Stomach (tissue), 4 donors: ENCODE data around the gene GLRX.

Source experiments
- EP300 ChIP-seq: sonication (generic); formaldehyde crosslinking; IDR thresholded peaks from one replicate; pipeline ENCODE4 v1.6.1; 2017; ENCODE audit warnings: antibody characterized with exemption
- POLR2A ChIP-seq, 4 donors: fragments of 450-650 bp; IDR thresholded peaks; one replicate each; pipeline ENCODE4 v1.6.1; 2016; ENCODE audit warnings: antibody characterized with exemption in 4 of 4, control low read depth in 2 of 4, mild to moderate bottlenecking in 1 of 4, moderate library complexity in 1 of 4
- POLR2AphosphoS5 ChIP-seq, 3 donors: sonication (generic); formaldehyde crosslinking; IDR thresholded peaks; one replicate each; pipeline ENCODE4 v1.6.1; 2016; ENCODE audit warnings: antibody characterized with exemption in 3 of 3
- TF ChIP-seq, protein P1 (sequence below), 7 experiments: fragments of 450-650 bp in 4 of 7; fragments of 200-600 bp in 3 of 7; sonication (generic) in 3 of 7; IDR thresholded peaks; one replicate each; pipeline ENCODE4 v1.5.1; 2016 to 2019; ENCODE audit warnings: antibody characterized with exemption in 7 of 7, control low read depth in 2 of 7, mild to moderate bottlenecking in 1 of 7

DNA sequence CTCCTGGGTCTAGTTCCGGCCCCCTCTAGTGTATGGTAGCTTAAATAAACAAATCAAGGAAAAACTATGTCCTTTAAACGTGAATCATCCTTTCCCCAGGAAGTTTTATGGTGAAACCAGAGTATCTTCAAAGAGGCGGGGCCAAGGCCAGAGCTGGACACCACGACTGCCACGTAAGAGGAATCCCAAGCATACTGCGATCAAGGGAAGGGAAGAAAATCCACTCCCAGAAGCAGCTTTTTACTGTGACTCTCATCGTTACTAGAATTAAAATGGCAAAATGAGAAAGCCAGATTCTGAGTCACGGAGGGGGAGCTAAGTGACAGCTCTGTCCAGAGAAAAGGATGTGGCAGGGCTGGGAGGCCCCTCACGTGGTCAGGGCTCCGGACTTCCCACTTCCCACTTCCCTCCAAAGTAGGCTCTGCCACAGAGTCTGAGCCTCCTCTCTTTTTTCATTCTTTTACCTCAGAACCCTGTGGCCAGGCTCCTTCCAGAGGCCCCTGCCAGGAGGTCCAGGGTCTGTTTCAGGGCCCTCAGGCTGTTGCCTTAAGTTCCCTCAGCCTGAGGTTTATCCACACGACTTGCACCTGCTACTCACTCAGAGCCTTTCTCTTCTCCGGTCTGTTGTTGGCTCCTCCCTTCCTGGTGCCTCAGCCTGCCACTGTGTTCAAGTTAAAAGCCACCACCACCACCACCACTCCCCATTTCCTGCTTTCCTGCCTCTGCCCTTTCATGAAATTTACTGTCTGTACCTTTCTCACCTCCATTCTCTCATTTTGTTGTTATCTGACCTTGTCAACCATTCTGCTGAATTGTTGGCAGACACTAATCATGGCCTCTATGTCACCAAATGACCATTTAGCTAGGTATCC is 1.4 kb upstream of the GLRX start:
- TF ChIP-seq POLR2A (IDR thresholded peaks at IDR 0.05) (no peak), POLR2AphosphoS5 (IDR thresholded peaks at IDR 0.05) (peak in 1 of 3 donors; percentile 47), EP300 (no peak)
- TF ChIP-seq, protein P1, sequence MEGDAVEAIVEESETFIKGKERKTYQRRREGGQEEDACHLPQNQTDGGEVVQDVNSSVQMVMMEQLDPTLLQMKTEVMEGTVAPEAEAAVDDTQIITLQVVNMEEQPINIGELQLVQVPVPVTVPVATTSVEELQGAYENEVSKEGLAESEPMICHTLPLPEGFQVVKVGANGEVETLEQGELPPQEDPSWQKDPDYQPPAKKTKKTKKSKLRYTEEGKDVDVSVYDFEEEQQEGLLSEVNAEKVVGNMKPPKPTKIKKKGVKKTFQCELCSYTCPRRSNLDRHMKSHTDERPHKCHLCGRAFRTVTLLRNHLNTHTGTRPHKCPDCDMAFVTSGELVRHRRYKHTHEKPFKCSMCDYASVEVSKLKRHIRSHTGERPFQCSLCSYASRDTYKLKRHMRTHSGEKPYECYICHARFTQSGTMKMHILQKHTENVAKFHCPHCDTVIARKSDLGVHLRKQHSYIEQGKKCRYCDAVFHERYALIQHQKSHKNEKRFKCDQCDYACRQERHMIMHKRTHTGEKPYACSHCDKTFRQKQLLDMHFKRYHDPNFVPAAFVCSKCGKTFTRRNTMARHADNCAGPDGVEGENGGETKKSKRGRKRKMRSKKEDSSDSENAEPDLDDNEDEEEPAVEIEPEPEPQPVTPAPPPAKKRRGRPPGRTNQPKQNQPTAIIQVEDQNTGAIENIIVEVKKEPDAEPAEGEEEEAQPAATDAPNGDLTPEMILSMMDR (IDR thresholded peaks at IDR 0.05) = no peak
